Esophagus muscularis mucosa (tissue), 4 donors: Measurements from ENCODE around the gene ATN1.

Source experiments
- EP300 ChIP-seq: sonication (generic); formaldehyde crosslinking; IDR thresholded peaks from one replicate; pipeline ENCODE4 v1.6.1; 2017; ENCODE audit warnings: antibody characterized with exemption
- POLR2A ChIP-seq: fragments of 450-650 bp; IDR thresholded peaks from one replicate; pipeline ENCODE4 v1.6.1; 2017; ENCODE audit warnings: antibody characterized with exemption, moderate library complexity, mild to moderate bottlenecking, low read depth
- POLR2AphosphoS5 ChIP-seq, 2 donors: sonication (generic); formaldehyde crosslinking; IDR thresholded peaks; one replicate each; pipeline ENCODE4 v1.6.1; 2017; ENCODE audit warnings: antibody characterized with exemption in 2 of 2
- TF ChIP-seq, protein P1 (sequence below), 3 experiments: fragments of 200-600 bp in 2 of 3; fragments of 450-650 bp in 1 of 3; sonication (generic) in 2 of 3; IDR thresholded peaks; one replicate each; pipeline ENCODE4 v1.5.1; 2017 to 2019; ENCODE audit warnings: antibody characterized with exemption in 3 of 3, mild to moderate bottlenecking in 2 of 3, moderate library complexity in 1 of 3

GRCh38 chr12:6914947-6915788 lies 12.6 kb upstream of the ATN1 start:
- TF ChIP-seq, protein P1, sequence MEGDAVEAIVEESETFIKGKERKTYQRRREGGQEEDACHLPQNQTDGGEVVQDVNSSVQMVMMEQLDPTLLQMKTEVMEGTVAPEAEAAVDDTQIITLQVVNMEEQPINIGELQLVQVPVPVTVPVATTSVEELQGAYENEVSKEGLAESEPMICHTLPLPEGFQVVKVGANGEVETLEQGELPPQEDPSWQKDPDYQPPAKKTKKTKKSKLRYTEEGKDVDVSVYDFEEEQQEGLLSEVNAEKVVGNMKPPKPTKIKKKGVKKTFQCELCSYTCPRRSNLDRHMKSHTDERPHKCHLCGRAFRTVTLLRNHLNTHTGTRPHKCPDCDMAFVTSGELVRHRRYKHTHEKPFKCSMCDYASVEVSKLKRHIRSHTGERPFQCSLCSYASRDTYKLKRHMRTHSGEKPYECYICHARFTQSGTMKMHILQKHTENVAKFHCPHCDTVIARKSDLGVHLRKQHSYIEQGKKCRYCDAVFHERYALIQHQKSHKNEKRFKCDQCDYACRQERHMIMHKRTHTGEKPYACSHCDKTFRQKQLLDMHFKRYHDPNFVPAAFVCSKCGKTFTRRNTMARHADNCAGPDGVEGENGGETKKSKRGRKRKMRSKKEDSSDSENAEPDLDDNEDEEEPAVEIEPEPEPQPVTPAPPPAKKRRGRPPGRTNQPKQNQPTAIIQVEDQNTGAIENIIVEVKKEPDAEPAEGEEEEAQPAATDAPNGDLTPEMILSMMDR (IDR thresholded peaks at IDR 0.05): no peak
- TF ChIP-seq POLR2A (no peak), POLR2AphosphoS5 (IDR thresholded peaks at IDR 0.05) (no peak), EP300 (no peak)
